Body of pancreas (tissue), 4 donors: ENCODE measurements around the gene CYP1B1.

ENCODE experiments used
- POLR2A ChIP-seq, 3 donors: fragments of 450-650 bp; IDR thresholded peaks; one replicate each; pipeline ENCODE4 v1.6.1; 2016; ENCODE audit warnings: antibody characterized with exemption in 3 of 3, mild to moderate bottlenecking in 2 of 3
- TF ChIP-seq, protein P1 (sequence below), 7 experiments: fragments of 450-650 bp in 4 of 7; fragments of 200-600 bp in 3 of 7; sonication (generic) in 3 of 7; IDR thresholded peaks; one replicate each; pipeline ENCODE4 v1.5.1; 2016 to 2019; ENCODE audit warnings: antibody characterized with exemption in 7 of 7

DNA sequence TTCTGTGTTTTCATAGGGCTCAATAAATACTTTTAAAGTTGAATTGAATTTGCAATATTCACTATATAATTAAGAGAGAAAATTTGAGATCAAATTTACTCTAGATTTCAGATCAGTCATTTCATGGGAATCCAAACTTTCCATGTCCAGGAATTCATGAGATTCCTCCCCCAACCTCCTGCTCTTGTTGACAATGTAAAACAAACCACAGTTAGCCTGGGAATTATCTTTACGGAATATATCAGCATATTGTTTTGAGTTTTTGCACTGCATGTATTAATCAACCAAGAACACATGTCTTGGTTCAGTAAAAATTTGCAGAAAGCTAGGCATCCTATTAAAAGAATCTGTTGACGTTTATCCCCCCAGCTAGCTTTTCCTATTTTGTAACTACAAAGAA, 42.3 kb downstream of the CYP1B1 start:
- TF ChIP-seq, protein P1, sequence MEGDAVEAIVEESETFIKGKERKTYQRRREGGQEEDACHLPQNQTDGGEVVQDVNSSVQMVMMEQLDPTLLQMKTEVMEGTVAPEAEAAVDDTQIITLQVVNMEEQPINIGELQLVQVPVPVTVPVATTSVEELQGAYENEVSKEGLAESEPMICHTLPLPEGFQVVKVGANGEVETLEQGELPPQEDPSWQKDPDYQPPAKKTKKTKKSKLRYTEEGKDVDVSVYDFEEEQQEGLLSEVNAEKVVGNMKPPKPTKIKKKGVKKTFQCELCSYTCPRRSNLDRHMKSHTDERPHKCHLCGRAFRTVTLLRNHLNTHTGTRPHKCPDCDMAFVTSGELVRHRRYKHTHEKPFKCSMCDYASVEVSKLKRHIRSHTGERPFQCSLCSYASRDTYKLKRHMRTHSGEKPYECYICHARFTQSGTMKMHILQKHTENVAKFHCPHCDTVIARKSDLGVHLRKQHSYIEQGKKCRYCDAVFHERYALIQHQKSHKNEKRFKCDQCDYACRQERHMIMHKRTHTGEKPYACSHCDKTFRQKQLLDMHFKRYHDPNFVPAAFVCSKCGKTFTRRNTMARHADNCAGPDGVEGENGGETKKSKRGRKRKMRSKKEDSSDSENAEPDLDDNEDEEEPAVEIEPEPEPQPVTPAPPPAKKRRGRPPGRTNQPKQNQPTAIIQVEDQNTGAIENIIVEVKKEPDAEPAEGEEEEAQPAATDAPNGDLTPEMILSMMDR (IDR thresholded peaks at IDR 0.05) = no peak
- TF ChIP-seq POLR2A (IDR thresholded peaks at IDR 0.05) = no peak
